GM20431 (cell line): Measurements from ENCODE around the gene TNFSF4.
"Not testable (repeated sequence)": the region's sequence is repeated elsewhere in the genome, so short reads cannot be mapped to it uniquely, and the experiment has no call there.

ENCODE experiments used
- in situ Hi-C: fragments of 300-500 bp; cut with MseI, MboI; formaldehyde crosslinking; loops from one replicate; pipeline ENCODE4 v1.15.0; 2020; ENCODE audit warnings: low sequenced_read_pairs; ENCODE audit not compliant: unreplicated experiment

Gene TNFSF4, protein sequence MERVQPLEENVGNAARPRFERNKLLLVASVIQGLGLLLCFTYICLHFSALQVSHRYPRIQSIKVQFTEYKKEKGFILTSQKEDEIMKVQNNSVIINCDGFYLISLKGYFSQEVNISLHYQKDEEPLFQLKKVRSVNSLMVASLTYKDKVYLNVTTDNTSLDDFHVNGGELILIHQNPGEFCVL

DNA sequence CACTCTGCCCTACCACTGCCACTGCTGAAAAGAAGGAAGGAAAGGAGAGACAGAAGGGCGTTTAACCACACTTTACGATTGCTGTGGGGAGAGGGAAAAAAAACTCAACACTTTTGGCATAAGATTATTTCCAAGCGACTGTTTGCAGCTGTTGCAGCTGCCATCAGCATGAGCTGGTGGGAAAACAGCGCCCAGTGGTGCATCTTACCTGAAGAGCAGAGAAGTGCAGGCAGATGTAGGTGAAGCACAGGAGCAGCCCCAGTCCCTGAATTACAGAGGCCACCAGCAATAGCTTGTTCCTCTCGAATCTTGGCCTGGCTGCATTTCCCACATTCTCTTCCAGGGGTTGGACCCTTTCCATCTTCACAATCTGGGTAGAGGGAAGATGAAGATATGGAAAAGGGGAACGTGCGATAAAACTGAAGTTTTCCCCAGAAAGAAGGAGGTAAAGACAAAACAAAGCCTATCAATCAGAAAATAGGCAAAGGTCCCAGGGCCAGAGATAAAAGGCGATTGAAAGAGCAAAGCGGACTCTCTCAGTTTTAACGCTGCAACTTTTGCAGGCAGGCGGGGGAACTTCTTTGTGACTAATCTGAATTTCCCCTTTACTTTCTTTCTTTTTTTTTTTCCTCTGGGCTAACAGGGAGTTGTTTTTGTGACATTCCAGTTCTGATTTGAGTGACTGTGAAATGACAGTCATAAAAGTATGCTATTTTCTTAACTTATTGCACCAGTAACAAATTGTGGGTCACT, at the start of gene TNFSF4:
Gene TNFSF4, minus strand, starts transcription at position 516 of the 753 bp plus-strand sequence. Its CDS starts 155 bp downstream, at position 361.
- in situ Hi-C loops = no loop called here

GRCh38 chr1:173255214-173255813, 48.2 kb upstream of the TNFSF4 start:
- in situ Hi-C loops = no loop called here

DNA sequence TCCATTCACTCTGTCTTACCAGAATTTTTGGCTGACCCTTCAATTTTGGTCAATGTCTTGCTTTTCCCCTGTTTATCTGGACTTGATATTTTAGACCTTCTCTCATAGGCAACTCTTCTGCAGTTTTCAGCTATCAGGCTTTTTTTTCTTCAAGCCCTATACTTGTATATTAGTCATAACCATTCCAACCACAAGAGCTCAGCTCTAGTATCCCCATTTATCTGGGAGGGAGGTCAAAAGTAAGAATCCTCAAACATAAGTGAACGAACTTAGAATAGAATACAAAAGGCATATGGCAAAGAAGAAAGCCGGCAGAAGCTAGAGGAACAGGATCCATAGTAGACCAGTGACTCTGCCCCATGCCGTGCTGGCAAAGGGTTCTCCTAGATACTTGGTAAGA, 45.9 kb upstream of the TNFSF4 start:
- in situ Hi-C loops = no loop called here

- in situ Hi-C loops = no loop called here
Observed at GRCh38 chr1:173249349-173249748, 42.2 kb upstream of the TNFSF4 start.

- in situ Hi-C loops = no loop called here
Observed at GRCh38 chr1:173248247-173248940, 41.3 kb upstream of the TNFSF4 start.

DNA sequence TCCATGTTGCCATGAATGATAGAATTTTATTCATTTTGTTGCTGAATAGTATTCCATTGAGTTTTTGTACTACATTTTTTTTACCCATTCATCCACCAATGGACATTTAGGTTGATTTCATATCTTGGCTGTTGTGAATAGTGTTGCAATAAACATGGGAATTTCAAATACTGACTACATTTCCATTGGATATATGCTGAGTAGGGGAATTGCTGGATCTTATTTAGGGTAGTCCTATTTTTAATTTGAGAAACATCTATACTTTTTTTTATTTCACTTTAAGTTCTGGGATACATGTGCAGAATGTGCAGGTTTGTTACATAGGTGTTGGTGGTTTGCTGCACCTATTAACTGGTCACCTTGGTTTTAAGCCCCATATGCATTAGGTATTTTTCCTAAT, 38.8 kb upstream of the TNFSF4 start:
- in situ Hi-C loops = no loop called here

GRCh38 chr1:173243300-173243699, 36.2 kb upstream of the TNFSF4 start:
- in situ Hi-C loops = no loop called here

- in situ Hi-C loops = no loop called here
Observed at GRCh38 chr1:173241528-173242347, 34.6 kb upstream of the TNFSF4 start.

DNA sequence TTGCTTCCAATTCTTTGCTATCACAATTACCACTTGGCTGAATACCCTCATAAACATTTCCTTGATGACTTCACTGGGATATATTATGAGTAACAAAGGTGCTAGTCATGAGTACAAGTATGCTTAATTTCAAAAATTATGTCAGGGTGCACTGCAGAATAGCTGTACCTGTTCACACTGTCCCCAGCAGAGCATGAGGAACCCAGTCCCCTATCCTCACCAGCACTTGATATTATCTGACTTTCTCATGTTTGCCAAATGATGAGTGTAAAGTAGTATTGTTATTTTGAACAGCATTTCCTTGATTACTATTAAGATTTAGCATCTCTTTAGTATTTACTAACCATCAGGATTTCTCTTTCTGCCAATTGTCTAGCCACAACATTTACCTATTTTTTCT, 33.5 kb upstream of the TNFSF4 start:
- in situ Hi-C loops = no loop called here

GRCh38 chr1:173239058-173239457, 31.9 kb upstream of the TNFSF4 start:
- in situ Hi-C loops = no loop called here

DNA sequence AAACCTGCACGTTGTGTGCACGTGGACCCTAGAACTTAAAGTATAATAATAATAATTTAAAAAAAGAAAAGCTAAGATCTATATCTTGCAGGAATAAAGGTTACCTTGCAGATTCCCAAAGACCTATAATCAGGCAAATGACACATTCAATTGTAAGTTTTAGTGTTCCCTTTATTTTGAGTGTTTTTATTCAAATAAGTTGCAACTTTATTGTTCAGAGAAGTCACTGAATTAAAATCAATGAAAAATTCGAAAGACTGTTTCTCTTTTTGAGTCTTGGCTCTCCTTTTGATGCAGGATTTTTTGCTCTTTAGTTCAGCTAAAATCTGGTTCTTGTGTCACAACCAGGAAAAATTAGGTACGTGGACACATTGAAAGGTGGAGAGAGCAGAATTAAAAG, 27.8 kb upstream of the TNFSF4 start:
- in situ Hi-C loops = no loop called here

DNA sequence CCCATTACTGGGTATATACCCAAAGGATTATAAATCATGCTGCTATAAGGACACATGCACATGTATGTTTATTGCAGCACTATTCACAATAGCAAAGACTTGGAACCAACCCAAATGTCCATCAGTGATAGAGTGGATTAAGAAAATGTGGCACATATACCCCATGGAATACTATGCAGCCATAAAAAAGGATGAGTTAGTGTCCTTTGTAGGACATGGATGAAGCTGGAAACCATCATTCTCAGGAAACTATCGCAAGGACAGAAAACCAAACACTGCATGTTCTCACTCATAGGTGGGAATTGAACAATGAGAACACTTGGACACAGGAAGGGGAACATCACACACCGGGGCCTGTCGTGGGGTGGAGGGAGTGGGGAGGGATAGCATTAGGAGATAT, 27.3 kb upstream of the TNFSF4 start:
- in situ Hi-C loops = not testable (repeated sequence)

- in situ Hi-C loops = not testable (repeated sequence)
Observed at GRCh38 chr1:173229031-173229430, 21.9 kb upstream of the TNFSF4 start.

- in situ Hi-C loops = no loop called here
Observed at GRCh38 chr1:173224949-173225348, 17.8 kb upstream of the TNFSF4 start.

- in situ Hi-C loops = no loop called here
Observed at GRCh38 chr1:173224280-173224892, 17.3 kb upstream of the TNFSF4 start.

DNA sequence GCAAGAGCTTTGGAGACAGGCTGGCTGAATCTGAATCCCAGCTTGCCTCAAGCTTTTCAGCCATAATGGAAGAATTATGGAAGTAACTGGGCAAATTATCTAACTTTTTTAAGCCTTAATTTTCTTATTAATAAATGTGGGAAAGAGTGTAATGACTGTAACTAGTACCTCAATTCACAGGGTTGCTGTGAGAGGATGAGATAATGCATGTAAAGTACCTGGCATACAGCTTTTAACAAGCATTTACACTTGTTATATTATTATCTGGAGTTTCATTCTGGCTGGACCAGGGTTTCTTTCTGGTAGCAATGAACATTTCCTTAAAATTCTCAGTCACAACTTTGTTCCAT, 15.9 kb upstream of the TNFSF4 start:
- in situ Hi-C loops = no loop called here

DNA sequence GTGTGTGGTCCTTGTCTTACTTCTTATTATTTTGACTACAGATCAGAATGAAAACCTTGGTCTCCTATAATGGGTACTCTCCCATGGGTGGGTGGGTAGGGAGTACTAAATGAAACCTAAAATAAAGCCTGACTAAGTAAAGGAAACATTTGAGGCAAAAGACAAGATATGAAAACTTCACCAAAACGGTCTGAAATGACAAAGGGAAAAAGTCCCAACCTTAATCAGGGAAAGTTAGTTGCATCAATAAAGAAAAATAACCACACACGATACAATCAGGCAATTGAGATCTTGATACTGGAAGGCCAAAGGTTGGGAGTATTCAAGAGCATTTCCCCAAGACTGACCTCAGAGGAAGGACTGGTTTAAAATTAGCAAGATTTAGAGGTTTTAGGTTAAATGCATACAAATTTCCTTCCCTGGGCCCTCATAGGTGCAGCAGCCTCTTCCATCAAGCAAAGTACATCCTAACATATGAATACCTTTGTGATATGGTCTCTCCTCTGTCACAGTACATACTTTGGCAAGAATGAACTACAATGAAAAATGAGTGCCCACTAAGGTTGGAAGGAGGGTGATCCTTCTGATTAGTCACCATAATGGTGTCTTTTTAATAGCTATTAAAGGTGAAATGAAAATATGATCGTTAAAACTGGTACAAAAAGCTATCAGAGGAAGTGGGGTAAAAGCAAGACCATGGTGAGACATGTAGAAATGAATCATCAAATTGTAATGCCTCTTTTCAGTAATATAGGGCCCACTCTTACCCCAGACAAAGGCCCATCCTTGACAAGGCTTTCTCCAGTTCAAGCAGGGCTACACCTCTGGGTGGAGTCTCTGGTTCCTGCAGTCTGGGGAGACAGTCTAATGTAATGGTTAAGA, 15.3 kb upstream of the TNFSF4 start:
- in situ Hi-C loops = no loop called here

DNA sequence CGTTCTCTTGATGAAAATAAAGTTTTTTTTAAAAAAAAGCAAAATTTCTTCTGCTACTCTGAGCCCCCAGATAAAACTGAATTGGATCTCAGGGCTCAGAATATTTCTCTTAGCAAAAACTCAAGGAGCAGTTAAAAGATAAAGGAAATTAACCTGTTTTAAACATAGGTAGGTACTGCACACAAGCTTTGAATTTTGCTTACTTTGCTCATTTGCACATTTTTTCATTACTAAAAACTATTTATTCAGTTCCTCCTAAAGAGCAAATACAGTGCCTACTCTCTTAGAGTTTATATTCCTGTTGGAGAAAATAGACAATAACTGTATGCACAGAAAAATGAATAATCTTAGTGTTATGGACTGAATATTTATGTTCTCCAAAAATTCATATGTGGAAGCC, 13.0 kb upstream of the TNFSF4 start:
- in situ Hi-C loops = no loop called here

DNA sequence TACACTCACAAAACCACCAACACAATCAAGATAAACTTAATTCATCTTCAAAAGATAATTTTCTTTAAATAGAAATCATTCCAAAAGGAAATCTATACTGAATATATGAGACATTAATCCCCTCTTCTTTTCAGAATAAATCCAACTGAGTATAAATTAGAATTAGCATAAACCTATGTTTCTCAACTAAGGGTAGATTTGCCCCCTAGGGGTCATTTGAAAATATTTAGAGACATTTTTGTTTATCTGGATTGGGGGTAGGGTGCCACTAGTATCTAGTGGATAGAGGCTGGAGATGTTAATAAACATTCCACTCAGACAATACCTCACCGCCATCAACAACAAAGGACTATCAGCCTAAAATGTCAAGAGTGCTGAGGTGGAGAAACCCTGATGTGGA, 6.5 kb upstream of the TNFSF4 start:
- in situ Hi-C loops = no loop called here
